HG02973 (cell line): ENCODE measurements around the gene TRAF3.
"Not testable (repeated sequence)": the region's sequence is repeated elsewhere in the genome, so short reads cannot be mapped to it uniquely, and the experiment has no call there.

Experiments
- ATAC-seq: cut with Tn5 transposase; IDR thresholded peaks from one replicate; pipeline ENCODE4 v1.9.1; 2021; ENCODE audit warnings: moderate library complexity; ENCODE audit not compliant: unreplicated experiment

Gene TRAF3

DNA sequence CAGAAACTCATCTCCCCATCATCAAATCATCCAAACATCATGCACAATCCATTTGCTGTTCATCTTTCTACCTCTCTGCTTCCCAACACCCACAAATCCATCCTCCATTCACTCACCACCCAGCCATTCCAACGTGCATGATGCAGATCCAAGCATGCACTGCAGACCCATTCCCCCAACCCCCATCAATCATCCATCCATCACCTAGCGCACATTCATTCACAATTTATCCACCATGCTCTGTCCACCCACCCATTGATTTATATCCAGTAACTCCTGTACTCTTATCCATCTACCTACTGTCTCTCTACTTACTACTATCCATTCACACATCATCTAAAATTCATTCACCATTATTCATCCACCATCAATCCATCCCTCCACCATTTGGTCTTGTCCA, 141.2 kb downstream of the TRAF3 start:
- ATAC-seq: no peak

DNA sequence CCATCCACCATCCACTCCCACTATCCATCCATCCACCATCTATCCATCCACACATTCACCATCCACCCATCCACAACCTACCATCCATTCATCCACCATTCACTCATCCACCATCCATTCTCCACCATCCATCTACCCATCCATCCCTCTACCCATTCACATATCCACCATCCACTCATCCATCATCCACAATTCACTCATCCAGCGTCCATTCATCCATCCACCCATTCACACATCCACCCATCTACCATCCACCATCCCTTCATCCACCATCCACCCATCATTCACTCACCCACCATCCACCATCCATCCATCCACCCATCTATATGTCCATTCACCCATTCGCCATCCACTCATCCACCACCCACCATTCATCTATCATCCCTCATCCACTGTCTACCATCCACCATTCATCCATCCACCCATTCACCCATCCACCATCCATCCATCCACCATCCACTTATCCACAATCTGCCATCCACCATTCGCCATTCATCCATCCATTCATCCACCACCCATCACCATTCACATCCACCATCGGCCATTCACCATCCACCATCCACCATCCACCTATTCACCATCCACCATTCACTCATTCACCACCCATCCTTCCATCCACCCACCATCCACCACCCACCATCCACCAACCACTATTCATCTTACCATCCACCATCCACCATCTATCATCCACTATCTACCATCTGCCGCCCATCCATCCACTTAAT, 143.2 kb downstream of the TRAF3 start:
- no peak for ATAC-seq

DNA sequence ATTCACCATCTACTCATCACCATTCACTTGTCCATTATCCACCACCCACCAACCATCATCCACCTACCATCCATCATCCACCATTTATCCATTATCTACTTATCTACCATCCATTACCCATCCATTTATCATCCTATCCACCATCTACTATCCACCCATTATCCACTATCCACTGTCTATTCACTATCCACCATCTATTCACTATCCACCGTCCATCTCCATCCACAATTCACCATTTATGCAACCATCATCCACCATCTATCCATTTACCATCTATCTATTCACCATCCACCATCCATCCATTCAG, 143.7 kb downstream of the TRAF3 start:
- no peak for ATAC-seq

DNA sequence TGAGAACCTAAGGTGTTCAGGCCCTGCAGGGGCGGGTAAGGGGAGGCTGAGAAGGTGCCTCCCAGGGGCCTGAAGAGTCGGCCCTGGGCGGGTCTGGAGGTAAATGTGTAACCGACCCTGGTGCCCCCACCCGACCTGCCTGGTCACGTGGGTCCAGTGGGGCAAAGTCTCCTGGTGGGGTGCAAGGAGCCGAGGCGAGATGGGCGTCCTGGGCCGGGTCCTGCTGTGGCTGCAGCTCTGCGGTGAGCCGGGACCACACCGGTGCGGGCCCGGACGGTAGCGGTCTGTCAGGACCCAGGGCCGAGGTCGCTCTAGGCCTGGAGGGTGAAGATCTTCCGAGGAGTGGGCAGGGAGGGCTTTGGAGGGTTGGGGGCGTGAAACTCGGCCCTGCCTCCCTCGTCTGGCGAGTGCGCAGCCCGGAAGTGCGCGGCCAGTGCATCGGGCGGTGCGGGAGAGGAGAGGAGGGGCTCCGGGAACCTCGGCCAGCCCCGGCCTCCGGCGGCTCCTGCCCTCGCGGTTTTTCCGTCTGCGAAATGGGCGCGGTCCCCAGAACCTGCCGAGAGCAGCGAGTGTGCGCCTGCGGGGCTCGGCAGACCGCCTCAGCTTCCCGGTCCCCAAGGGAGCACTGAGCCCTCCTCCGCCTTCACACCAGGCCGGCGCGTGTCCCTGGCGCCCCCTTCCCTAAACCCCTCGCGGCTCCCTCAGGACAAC, 145.4 kb downstream of the TRAF3 start, which contains the start of gene AMN:
Gene AMN, plus strand, starts transcription at position 174 of the 711 bp plus-strand sequence. Its CDS starts 26 bp downstream, at position 200.
- ATAC-seq: no peak

DNA sequence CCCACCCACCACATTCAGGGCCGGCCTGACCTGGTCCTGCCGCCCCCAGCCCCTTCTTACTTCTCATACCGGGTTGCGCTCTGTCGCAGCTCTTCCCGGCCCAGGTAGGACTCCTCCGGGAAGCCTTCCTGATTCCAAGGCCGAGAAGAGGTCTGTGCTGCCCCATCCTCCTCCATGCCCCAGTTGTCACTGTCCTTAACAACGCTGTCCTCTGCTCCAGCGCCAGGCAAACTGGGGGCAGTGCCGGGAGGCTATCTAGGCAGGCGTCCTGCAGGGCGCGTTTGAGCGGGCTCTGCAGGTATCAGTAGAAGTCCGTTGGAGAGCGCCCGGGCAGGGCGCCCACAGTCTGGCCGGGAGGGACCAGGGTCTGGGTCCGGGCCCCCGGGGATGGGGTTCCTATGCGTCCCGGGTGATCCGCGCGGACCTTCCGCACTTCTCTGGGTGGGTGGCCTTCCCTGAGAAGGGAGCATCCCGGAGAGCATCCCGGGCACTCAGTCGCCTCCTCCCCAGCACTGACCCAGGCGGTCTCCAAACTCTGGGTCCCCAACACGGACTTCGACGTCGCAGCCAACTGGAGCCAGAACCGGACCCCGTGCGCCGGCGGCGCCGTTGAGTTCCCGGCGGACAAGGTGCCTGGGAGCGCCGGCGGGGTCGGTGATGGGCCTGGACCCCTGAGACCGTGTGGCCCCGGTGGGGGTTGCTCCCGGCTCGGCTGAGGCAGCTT, 146.1 kb downstream of the TRAF3 start:
- ATAC-seq: no peak

DNA sequence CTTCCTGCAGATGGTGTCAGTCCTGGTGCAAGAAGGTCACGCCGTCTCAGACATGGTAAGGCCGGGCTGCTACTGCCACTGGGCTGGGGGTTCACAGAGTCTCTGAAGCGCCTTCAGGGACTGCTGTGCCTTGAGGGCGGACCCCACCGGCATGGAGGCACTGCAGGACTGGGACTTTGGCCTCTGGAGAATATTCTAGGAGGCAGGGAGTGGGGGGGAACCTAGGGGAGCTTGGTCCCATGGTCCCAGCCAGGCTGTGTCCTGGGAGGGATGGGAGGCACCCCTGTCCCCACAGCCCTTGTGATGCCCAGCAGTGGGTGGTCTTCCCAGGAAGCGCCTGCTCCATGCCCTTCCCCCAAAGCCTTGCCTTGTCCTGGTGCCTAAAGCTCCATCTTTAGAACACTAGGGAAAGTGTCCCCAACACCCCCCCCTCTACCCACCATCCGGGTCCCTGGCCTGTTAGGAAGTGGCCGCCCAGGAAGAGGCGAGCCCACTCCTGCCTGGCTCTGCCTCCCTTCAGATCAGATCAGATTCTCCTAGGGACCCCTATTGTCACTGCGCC, 146.8 kb downstream of the TRAF3 start:
- no peak for ATAC-seq

DNA sequence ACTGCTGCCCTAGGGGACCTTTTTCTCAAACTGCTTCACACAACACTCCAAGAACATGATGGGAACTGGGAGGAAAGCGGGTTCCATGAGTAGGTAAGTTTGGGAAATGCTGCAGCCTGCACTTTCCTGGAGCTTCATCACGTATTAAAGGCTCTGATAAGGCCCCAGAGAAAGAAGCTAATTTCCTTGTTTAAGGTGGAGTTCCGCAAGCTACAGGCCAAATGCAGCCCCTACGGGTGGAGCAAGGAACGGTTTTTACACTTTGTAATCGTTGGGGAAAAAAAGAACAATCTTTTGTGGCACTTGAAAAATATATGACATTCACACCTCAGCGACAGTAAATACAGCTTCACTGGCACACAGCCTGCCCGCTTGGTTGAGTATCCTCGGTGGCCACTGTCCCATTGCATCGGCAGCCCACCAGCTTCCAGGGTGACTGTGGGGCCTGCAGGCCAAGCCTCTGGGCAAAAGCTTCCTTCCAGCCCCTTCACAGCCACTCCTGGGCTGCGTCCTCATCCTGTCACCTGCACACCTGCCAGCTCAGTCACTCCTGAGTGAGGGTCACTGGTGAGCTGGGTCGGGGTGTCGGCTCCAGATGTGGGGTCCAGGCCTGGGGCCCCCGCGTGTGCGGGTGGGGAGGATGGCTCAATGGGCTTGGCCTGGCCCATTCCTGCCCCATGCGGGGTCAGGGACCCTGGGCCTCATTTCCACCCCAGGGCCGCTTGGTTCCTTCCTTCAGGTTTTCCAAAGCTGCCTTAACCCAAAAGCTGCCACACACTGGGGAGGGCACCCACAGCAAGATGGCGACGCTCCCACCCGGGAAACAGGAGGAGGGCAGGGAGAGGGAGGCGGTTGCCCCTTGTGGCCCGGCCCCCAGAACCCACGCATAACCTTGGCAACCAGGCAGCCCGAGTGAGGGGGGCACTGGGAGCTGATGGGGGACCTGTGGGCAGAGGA, 147.7 kb downstream of the TRAF3 start:
- no peak for ATAC-seq

DNA sequence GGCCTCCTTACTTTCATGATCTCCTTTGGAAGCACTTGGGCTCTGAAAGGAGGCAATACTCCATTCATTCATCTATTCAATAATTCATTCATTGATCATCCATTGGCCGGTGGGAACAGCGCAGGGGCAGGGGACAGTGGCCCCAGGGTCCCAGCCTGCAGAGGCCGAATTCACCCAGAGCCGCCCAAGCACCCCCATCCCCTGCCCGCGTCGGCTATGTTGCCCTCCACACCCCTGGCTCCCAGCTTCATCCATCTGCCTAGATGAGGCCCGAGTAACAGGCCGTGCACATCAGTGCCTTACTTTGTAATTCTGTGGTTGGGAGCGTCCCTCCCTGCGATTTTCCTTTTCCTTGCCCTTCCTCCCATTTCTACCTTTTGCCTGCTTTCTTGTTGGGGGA, 148.4 kb downstream of the TRAF3 start:
- no peak for ATAC-seq

DNA sequence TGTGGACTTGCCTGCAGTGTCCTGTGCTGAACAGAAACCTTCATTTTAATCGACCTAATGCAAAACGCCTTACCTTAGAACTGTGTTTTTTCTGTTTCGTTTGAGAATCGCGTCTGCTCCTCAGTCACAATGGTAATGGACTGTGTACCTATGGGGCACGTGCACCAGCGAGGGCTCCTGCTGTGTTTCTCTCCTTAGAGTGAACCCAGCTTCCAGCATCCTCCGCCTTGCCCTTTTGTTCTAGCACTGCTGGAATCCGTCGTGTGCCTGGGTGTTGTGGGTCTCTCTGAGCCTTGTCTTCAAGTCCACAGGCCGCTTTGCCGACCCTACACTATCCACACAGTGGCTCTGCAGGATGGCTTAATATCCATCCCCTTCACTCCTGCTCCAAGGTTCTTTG, 148.9 kb downstream of the TRAF3 start:
- ATAC-seq: no peak

DNA sequence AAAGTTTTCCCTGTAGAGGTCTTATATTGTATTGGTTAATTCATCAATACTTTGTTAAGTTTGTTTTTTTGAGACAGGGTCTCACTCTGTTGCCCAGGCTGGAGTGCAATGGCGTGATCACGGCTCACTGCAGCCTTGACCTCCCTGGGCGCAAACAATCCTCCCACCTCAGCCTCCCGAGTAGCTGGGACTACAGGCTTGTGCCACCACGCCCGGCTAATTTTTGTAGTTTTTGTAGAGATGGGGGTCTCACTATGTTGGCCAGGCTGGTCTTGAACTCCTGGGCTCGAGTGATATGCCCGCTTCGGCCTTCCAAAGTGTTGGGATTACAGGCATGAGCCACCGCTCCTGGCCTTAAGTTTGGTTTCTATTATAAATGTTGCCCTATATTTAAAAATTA, 149.6 kb downstream of the TRAF3 start:
- not testable (repeated sequence) for ATAC-seq

DNA sequence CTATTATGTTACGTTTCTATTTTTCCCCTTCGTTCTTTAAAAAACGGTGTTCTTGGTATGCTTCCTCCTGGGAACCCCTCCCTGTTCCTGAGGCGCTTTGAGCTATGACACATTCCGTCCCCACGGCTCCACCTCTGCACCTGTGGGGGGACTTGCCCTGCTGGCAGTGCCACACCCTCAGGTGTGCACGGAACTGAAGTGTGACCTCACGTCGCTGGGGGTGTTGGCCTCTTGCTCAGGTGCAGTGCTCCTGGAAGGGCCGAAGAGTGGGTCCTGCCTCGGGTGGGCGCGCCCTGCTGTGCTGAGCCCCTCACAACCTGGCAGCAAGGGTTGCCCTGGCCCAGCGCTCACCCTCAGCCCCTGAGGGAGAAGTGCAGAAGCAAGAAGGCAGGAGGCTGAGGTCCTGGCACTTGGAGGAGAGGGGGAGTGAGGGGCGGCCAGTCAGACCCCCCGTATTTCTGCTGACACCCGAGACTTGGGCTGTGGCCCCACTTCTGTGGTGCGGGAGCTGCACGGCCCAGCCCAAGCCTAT, 150.2 kb downstream of the TRAF3 start:
- ATAC-seq: no peak

DNA sequence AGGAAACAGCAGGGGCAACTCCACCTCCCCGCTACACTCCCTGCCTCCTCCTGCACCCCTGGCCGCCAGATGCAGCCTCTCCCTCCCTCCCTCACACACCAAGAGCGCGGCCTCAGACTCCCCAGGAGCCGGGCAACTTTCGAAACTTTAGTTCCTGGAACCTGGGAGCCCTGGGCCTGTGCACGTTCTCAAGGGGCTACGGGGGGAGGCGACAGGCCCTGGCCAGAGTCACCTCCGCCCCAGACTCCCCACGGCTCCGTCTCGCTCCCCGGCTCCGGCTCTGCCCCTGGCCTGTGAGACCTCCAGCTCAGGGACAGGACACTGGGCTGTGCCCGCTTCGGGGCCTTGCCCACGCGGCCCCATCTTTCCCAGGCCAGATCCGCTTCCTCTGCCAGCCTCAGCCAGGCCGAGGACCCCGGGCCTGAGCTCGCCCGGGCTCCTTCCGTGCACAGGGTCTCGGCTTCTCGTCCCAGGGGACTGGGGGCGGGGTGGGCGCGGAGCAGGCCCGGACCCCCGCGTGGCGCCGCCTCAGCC, 150.7 kb downstream of the TRAF3 start:
- no peak for ATAC-seq

DNA sequence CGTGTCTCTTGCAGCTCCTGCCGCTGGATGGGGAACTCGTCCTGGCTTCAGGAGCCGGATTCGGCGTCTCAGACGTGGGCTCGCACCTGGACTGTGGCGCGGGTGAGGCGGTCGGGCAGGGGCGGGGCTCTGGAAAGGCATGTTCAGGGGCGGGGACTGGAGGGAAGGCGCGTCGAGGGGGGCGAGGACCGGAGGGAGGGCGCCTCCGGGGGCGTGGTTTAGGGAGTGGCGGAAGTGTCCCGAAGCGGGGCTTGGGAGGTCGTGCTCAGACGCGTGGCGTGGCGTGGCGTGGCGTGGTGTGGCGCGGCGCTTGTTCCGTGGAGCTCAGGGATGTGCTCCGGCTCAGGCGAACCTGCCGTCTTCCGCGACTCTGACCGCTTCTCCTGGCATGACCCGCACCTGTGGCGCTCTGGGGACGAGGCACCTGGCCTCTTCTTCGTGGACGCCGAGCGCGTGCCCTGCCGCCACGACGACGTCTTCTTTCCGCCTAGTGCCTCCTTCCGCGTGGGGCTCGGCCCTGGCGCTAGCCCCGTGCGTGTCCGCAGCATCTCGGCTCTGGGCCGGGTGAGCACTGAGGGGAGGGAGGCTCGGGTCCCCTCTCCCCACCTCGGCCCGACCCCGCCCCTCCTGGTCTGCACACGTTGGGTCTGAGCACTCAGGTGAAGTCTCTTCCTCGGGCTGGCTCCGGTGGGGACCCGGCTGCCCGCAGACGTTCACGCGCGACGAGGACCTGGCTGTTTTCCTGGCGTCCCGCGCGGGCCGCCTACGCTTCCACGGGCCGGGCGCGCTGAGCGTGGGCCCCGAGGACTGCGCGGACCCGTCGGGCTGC, 151.4 kb downstream of the TRAF3 start:
- no peak for ATAC-seq

DNA sequence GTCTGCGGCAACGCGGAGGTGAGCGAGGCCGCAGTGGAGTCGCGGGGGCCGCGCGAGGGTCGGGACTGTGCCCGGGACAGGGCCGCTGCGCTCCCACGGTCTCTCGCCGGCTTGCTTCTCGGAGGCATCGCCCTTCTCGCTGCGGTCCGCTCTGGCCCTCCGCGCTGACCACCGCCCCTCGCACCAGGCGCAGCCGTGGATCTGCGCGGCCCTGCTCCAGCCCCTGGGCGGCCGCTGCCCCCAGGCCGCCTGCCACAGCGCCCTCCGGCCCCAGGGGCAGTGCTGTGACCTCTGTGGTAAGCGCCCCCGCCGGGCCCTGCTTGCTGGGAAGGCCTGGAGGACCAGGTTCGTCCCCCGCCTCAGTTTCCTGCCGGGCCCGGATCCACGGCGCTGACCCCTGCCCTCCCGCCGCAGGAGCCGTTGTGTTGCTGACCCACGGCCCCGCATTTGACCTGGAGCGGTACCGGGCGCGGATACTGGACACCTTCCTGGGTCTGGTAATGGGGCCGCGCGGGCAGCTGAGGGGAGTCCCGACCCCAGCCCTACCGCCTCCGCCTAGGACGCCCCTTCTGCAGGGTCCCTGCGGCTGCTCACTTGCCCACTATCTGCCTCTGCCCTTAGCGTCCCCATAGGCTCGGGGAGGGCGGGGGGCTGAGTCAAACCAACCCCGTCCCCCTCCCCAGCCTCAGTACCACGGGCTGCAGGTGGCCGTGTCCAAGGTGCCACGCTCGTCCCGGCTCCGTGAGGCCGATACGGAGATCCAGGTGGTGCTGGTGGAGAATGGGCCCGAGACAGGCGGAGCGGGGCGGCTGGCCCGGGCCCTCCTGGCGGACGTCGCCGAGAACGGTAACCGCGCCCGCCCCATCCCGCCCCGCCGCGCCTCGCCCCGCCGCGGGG, 152.2 kb downstream of the TRAF3 start:
- no peak for ATAC-seq

DNA sequence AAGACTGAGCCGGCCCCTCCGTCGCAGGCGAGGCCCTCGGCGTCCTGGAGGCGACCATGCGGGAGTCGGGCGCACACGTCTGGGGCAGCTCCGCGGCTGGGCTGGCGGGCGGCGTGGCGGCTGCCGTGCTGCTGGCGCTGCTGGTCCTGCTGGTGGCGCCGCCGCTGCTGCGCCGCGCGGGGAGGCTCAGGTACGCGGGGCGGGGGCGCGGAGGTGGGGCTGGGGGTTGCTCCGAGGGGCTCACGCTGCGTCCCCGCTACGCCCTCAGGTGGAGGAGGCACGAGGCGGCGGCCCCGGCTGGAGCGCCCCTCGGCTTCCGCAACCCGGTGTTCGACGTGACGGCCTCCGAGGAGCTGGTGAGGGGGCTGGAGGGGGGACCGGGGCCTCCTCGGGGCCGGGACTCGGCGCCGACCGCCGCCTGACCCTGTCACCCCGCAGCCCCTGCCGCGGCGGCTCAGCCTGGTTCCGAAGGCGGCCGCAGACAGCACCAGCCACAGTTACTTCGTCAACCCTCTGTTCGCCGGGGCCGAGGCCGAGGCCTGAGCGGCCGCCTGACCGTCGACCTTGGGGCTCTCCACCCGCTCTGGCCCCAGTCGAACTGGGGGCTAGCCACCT, 153.0 kb downstream of the TRAF3 start:
- ATAC-seq: no peak

DNA sequence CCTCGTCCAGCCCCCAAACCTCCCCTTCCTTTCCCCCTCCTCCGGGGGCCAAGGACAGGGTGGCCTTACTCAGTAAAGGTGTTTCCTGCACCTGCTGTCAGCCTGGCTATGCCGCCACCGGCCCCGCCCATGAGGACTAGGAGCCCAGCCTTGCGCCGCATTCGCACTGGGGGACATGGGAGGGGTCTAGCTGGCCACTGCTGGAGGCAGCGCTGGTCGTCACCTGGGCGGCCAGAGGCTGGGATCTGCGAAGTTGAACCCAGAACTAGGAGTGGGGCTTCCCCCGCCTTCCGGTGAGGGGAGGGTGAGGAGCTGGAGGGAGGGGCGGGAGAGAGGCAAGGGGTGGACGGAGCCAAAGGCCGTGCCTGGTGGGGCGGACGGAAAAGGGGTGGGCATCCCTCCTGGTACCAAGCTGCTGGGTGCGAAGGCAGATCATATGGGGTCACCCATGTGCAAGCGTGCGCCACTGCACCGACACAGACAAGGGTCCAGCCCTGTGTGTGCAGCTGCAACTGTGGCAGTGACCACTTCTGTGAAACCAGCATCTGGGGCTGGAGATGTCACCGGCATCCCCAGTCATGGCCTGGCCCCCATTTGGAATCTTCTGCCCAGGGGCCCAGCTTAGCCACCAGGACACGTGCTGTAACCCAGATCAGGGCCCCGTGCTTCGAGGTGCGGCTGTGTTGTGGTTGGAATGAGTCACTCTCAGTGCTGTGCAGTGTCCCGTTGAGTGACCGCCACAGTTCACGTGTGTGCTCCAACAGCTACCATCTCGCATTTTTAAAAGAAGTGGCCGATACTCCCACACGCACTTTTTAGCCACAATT, 153.7 kb downstream of the TRAF3 start:
- no peak for ATAC-seq
